Measurements from ENCODE around the gene FGF18. TPM values are rescaled to one million over a fixed set of nuclear protein-coding genes. Genes with fewer than 3 reads are reported as not detected.

The FGF18 gene
- polyA plus RNA-seq, 3 donors, result not detected

GRCh38 chr5:171445644-171446516 lies 26.4 kb downstream of the FGF18 start:
- Histone ChIP-seq H3K9me3 (replicated peaks in 1 of 2; ENCODE audit: control insufficient read depth in 1 of 2, insufficient read depth in 1 of 2, low read length in 2 of 2) (no peaks in the 10 kb centered on the region), H3K36me3 (replicated peaks in 1 of 2; ENCODE audit: control insufficient read depth in 1 of 2, insufficient read depth in 2 of 2, low read length in 2 of 2) (no peaks in the 10 kb centered on the region), H3K4me1 (ENCODE audit: control insufficient read depth in 1 of 2, insufficient read depth in 2 of 2, low read length in 2 of 2) (peaks cover 0 to 8% of the 10 kb centered on the region in 2 donors), H2AFZ (ENCODE audit: insufficient read depth, low read depth, low read length, poor library complexity, severe bottlenecking) (no peak overlapping the region), H3K27me3 (ENCODE audit: control insufficient read depth in 2 of 2, insufficient read depth in 2 of 2, low read length in 2 of 2) (peaks cover 3 to 14% of the 10 kb centered on the region in 2 donors), H3K9ac (ENCODE audit: insufficient read depth, low read length, poor library complexity, severe bottlenecking) (no peak overlapping the region), H3K27ac (ENCODE audit: low read depth in 1 of 2, low read length in 2 of 2) (no peak overlapping the region), H4K20me1 (ENCODE audit: insufficient read depth, low read length) (no peaks in the 10 kb centered on the region), H3K4me3 (replicated peaks in 1 of 3; ENCODE audit: low read depth in 2 of 3, low read length in 3 of 3) (no peak overlapping the region), H3K79me2 (ENCODE audit: insufficient read depth, low read length) (no peaks in the 10 kb centered on the region), H3K4me2 (replicated peaks; ENCODE audit: extremely low read depth, low read length, poor library complexity, severe bottlenecking) (no peak overlapping the region)
- peaks cover 8% of the 10 kb centered on the region for H3K4me1 Mint-ChIP-seq
- TF ChIP-seq, protein P1, sequence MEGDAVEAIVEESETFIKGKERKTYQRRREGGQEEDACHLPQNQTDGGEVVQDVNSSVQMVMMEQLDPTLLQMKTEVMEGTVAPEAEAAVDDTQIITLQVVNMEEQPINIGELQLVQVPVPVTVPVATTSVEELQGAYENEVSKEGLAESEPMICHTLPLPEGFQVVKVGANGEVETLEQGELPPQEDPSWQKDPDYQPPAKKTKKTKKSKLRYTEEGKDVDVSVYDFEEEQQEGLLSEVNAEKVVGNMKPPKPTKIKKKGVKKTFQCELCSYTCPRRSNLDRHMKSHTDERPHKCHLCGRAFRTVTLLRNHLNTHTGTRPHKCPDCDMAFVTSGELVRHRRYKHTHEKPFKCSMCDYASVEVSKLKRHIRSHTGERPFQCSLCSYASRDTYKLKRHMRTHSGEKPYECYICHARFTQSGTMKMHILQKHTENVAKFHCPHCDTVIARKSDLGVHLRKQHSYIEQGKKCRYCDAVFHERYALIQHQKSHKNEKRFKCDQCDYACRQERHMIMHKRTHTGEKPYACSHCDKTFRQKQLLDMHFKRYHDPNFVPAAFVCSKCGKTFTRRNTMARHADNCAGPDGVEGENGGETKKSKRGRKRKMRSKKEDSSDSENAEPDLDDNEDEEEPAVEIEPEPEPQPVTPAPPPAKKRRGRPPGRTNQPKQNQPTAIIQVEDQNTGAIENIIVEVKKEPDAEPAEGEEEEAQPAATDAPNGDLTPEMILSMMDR (IDR thresholded peaks at IDR 0.05), result no peak
- no peak overlapping the region for H3K27ac Mint-ChIP-seq
- H3K27me3 Mint-ChIP-seq (ENCODE audit: low read depth in 3 of 3), result peaks cover 14 to 36% (median 28%) of the 10 kb centered on the region in 3 donors
- no peaks in the 10 kb centered on the region for H3K36me3 Mint-ChIP-seq
- H3K9me3 Mint-ChIP-seq, result peaks cover 0 to 2% (median 0%) of the 10 kb centered on the region in 7 donors
- DNase-seq, result no peak
- 98% methylated on average over 12 of the region's 14 CpGs for WGBS (ENCODE audit: insufficient coverage)
- intact Hi-C loops (cut with micrococcal nuclease), result no loop called here
- H3K4me3 Mint-ChIP-seq, result no peak overlapping the region

DNA sequence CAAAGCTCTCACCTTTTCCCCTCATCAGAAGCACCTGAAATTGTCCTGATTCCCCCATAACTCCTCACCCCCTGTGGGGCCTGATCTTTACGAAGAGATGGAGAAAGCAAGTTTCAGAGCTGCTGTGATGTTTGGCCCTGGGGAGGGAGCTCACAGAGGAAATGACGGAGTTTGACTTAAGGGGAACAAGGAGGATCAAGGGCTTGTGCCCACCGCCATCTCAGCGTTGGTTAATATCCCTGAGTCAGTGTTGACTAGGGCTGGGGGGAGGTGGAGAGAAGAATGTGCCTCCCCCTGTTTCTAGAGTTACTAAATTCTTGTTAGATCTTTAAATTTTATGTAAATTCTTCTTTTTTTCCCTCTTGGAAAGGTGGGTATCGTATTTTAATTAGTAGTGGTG lies 27.8 kb downstream of the FGF18 start:
- Histone ChIP-seq H3K4me1 (ENCODE audit: control insufficient read depth in 1 of 2, insufficient read depth in 2 of 2, low read length in 2 of 2) (peaks cover 2 to 14% of the 10 kb centered on the region in 2 donors), H3K27me3 (ENCODE audit: control insufficient read depth in 2 of 2, insufficient read depth in 2 of 2, low read length in 2 of 2) (peaks cover 3 to 25% of the 10 kb centered on the region in 2 donors), H3K4me2 (replicated peaks; ENCODE audit: extremely low read depth, low read length, poor library complexity, severe bottlenecking) (no peak overlapping the region), H3K9ac (ENCODE audit: insufficient read depth, low read length, poor library complexity, severe bottlenecking) (no peak overlapping the region), H3K27ac (ENCODE audit: low read depth in 1 of 2, low read length in 2 of 2) (no peak overlapping the region), H3K4me3 (replicated peaks in 1 of 3; ENCODE audit: low read depth in 2 of 3, low read length in 3 of 3) (no peak overlapping the region), H3K36me3 (replicated peaks in 1 of 2; ENCODE audit: control insufficient read depth in 1 of 2, insufficient read depth in 2 of 2, low read length in 2 of 2) (no peaks in the 10 kb centered on the region), H3K79me2 (ENCODE audit: insufficient read depth, low read length) (no peaks in the 10 kb centered on the region), H2AFZ (ENCODE audit: insufficient read depth, low read depth, low read length, poor library complexity, severe bottlenecking) (no peak overlapping the region), H4K20me1 (ENCODE audit: insufficient read depth, low read length) (no peaks in the 10 kb centered on the region), H3K9me3 (replicated peaks in 1 of 2; ENCODE audit: control insufficient read depth in 1 of 2, insufficient read depth in 1 of 2, low read length in 2 of 2) (no peaks in the 10 kb centered on the region)
- WGBS (ENCODE audit: insufficient coverage), result 57% methylated on average over 1 of the region's 5 CpGs
- Mint-ChIP-seq H3K9me3 (peaks cover 0 to 2% (median 0%) of the 10 kb centered on the region in 7 donors), H3K4me3 (no peak overlapping the region), H3K27ac (no peak overlapping the region), H3K36me3 (no peaks in the 10 kb centered on the region), H3K4me1 (peaks cover 12% of the 10 kb centered on the region), H3K27me3 (ENCODE audit: low read depth in 3 of 3) (peaks cover 26 to 48% (median 38%) of the 10 kb centered on the region in 3 donors)
- no peak for DNase-seq
- intact Hi-C loops (cut with micrococcal nuclease), result no loop called here
- TF ChIP-seq, protein P1 (IDR thresholded peaks at IDR 0.05), result no peak
